HUDEP-2 (cell line): Measurements from ENCODE around the gene TMEM123.
A peak's percentile ranks its signal among the peaks of the same experiment; 100 is the strongest.

Experiments
- DNase-seq, 76 experiments: peaks; one replicate each; lab custom pipeline; 2025; ENCODE audit not compliant: unreplicated experiment in 76 of 76; lab: John Stamatoyannopoulos, UW

Gene TMEM123

GRCh38 chr11:102473543-102473942, 21.0 kb upstream of the TMEM123 start:
- no peak for DNase-seq

DNA sequence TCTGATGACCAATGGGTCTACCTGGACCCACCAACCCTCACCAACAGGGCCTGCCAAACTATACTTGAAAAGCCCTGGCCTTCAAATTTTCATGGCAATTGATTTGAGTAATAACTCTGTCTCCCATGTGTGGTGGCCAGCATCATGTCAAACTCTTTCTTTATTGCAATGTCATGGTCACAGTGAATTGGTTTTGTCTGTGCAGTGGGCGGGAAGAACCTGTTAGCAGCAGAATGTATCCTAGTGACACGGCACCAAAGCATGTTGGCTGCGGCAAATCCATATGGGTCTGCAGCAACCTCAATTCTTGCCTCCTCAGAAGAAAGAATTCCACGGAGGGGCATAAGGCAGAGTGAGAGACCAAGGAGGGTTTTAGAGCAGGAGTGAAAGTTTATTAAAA, 19.6 kb upstream of the TMEM123 start:
- DNase-seq, result no peak

- DNase-seq, result no peak
Observed at GRCh38 chr11:102471474-102471873, 18.9 kb upstream of the TMEM123 start.

DNA sequence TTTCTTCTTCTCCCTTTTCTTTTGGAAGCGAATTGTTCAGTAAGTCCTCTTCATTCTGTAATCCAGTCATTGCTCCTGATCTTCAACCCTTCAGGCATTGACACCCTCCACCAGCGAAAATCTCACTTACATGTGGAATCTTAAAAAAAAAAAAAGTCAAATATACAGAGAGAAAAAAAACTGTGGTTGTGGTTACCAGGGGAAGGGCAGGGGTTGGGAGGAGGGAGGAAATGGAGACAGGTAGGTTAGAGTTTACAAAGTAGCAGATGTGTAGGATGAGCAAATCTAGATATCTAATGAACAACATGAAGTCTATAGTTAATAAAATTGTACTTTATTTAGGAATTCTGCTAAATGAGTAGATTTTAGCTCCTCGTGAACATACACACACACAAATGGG, 17.7 kb upstream of the TMEM123 start:
- no peak for DNase-seq

GRCh38 chr11:102469196-102469821, 16.7 kb upstream of the TMEM123 start:
- DNase-seq, result no peak

GRCh38 chr11:102468616-102469195, 16.1 kb upstream of the TMEM123 start:
- DNase-seq, result no peak

GRCh38 chr11:102467853-102468580, 15.5 kb upstream of the TMEM123 start:
- no peak for DNase-seq

GRCh38 chr11:102467080-102467708, 14.6 kb upstream of the TMEM123 start:
- DNase-seq, result no peak

GRCh38 chr11:102465696-102466095, 13.1 kb upstream of the TMEM123 start:
- DNase-seq, result no peak

- DNase-seq, result no peak
Observed at GRCh38 chr11:102464859-102465500, 12.4 kb upstream of the TMEM123 start.

DNA sequence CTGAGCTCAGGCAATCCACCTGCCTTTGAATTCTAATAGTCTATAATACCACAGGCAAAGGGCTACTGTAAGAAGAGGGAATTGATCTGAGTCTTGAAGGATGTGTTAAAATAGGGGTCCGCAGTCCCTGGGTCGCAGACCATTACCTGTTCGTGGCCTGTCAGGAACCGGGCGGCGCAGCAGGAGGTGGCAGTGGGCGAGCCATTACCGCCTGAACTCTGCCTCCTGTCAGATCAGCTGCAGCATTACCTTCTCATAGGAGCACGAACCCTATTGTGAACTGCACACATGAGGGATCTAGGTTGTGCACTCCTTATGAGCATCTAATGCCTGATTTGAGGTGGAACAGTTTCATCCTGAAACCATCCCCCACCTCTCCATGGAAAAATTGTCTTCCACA, 11.5 kb upstream of the TMEM123 start:
- DNase-seq, result no peak

DNA sequence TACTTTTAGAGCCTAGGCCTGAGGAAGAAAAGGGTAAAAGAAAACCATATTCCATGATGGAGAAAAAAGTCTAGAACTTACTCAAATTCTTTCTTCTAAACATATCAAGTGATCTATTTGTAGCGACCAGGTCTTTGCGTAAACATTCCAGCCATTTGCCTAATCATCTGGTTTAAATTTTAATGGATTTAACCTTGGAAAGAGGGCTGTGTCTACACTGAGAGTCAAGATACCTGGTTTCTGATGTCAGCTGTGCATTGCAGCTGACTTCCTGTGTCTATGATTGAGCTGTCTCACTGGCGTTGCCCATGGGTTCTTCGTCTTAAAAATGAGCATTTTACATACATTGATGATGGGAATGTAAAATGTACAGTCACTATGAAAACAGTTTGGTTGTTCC, 10.0 kb upstream of the TMEM123 start:
- no peak for DNase-seq

- DNase-seq, result no peak
Observed at GRCh38 chr11:102459393-102459792, 6.8 kb upstream of the TMEM123 start.

- no peak for DNase-seq
Observed at GRCh38 chr11:102458548-102458947, 6.0 kb upstream of the TMEM123 start.

DNA sequence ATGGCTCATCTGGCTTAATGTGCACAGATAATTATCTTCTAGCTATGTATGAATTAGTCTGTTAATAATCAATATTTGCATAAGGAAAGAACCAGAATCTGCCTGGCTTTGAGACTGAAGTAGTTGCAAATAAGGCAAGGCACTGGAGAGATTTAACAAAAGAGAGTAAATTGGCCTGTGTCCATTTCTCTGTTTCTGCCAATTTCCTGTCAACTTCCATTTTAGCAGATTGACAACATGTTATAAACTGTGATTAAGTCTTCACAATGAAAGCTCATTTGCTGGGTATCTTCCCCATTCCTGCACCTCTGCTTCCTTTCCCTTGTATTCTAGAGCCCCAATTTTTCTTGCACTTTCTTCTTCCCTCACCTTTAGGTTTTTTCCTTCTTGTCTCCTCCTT, 5.3 kb upstream of the TMEM123 start:
- no peak for DNase-seq

DNA sequence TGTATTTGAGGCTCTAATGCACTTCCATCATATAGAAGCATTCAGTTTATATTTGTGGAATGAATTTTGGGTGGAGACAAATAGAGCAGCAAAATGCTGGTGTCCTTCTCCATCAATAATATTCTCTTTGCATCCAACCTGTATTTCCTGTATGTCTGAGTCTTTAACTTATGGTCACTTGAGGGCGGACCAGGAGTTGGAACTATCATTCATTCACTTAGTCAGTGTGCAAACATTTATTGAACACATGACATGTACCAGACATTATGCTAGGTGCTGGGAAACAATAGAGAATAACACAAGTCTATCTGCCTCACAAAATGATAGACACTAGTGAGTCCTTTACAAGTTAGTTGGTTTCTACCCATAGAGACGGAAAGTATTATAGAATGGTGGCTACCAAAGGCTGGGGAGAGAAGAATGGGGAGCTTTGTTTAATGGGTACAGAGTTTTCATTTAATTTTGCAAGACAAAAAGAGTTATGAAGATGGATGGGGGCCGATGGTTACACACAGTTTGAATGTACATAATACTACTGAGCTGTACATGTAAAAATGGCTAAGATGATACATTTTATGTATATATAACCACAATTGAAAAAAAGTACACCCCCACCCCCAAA, 4.6 kb upstream of the TMEM123 start:
- no peak for DNase-seq

GRCh38 chr11:102456381-102456780, 3.8 kb upstream of the TMEM123 start:
- no peak for DNase-seq

DNA sequence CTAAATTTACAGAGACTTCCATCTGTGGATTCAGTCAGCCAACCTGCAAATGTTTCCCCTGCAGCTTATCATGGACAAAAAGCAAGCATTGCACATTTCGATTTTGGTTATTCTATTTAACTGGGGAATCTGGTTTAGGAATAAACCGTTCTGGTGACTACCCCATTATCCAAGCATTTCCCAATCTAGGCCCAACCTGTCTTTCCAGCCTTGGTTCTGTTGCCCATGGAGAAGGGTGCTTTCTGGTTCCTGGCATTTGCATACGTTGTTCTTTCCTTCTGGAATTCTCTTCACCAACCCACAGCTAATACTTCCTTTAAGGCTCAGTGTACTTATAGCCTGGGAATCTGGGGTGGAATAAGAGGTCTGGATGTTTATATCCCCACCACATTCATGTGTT, 1.4 kb upstream of the TMEM123 start:
- DNase-seq, result no peak

- DNase-seq, result peak in 4 of 76 experiments; percentile 3 to 31 (median 12)
Observed at GRCh38 chr11:102453302-102453695, 734 bp upstream of the TMEM123 start.

DNA sequence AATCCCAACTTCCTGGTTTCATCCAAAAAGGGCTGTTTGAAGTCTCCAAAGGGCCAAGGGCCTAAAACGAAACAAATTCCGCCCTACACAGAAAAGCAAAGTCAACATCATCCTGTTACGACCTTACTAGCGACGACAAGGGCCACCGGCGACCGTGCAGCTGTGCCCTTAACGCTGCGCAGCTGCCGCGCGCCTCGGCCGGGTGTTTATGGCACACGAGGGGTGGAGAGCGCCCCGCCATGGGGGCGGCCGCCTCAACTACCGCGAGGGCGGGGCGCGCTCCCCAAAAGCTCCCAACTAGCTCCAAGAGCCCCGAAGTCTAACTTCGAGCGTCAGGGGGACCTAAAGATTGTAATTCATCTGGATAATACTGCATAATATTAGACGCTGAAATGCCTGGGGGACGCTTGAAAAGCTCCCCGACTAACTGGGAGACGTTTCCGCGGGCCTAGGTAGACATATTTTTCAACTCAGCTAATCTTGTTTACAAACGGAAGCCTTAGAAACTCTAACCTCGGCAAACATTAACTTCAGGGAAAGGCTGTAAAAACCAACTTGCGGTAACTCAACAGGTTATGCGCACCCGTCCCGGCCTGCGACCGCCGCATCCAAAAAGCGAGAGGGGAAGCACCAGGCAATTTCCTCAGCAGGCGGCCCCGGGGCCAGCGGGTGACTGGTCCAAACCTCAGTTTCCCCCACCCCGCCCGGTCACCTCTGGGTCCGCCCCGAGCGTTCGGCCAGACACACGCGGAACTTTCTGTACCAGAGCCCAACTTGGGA, 694 bp downstream of the TMEM123 start:
- peak in 53 of 76 experiments; percentile 2 to 60 (median 33) for DNase-seq
